GM23338 (cell line): Measurements from ENCODE around the gene CLPX.

ENCODE experiments used
- CTCF ChIP-seq, 2 experiments: fragments of 200-600 bp in 1 of 2; sonication (generic) in 1 of 2; conservative IDR thresholded peaks; 2 replicates each; pipeline versions ENCODE4 v1.5.1 to v1.6.1; 2016 to 2017; ENCODE audit warnings: antibody characterized with exemption in 2 of 2, low read depth in 2 of 2, mild to moderate bottlenecking in 2 of 2, moderate library complexity in 1 of 2
- REST ChIP-seq: IDR thresholded peaks from one replicate; pipeline ENCODE4 v1.6.1; 2018; ENCODE audit warnings: antibody characterized with exemption; ENCODE audit not compliant: unreplicated experiment
- TF ChIP-seq, protein P1 (sequence below): IDR thresholded peaks from 2 replicates; pipeline ENCODE4 v1.6.1; 2016; ENCODE audit warnings: antibody characterized with exemption

DNA sequence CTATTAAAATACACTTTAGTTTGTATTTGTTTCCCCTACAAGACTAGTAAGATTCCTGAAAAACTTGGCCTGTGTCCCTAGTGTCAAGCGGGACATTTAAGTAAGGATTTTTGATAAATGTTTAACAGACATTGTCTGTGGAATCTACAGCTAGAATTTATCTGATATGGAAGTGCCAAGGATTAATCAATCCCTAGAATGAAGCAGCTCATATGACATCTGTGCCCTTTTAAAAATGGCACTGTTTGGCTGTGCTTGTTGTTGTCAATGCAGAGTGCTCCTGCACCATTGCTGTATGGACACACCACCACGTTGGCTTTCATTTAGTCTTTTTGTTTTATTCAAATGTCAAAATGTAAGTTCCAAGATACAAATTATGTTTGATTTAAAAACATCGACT is 37.2 kb downstream of the CLPX start:
- no peak for TF ChIP-seq CTCF (conservative IDR thresholded peaks at IDR 0.05; ENCODE audit: low read depth in 2 of 2)
- TF ChIP-seq REST, result no peak
- TF ChIP-seq, protein P1, sequence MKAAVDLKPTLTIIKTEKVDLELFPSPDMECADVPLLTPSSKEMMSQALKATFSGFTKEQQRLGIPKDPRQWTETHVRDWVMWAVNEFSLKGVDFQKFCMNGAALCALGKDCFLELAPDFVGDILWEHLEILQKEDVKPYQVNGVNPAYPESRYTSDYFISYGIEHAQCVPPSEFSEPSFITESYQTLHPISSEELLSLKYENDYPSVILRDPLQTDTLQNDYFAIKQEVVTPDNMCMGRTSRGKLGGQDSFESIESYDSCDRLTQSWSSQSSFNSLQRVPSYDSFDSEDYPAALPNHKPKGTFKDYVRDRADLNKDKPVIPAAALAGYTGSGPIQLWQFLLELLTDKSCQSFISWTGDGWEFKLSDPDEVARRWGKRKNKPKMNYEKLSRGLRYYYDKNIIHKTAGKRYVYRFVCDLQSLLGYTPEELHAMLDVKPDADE, result no peak
